ENCODE measurements around the gene EFR3B. TPM values are rescaled to one million over a fixed set of nuclear protein-coding genes. Genes with fewer than 3 reads are reported as not detected.
"Not testable (repeated sequence)": the region's sequence is repeated elsewhere in the genome, so short reads cannot be mapped to it uniquely, and the experiment has no call there.

The EFR3B gene
- total RNA-seq, 2 experiments from 2014 or later, result not detected

DNA sequence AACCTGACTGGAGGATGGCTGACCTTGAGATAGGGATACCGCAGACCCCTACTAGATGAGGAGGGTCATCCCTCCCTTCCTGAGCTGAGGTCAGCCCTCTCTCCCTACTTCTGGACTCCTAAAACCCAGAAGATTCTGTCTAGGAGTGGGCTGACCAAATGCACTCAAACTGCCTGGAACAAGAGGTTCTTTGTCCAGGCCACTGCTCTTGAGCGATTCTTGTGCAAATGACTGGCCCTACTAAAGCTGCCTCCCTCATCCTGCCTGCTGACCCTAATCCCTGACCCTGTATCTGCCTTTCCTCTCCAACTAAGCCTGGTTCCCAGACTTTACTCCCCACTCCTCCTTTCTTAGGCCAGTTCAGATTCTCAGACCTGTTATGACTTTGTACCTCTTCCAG is 56.2 kb downstream of the EFR3B start:
- no peaks in the 10 kb centered on the region for H3K36me3 ChIP-seq (ENCODE audit: insufficient read depth, low read length)

DNA sequence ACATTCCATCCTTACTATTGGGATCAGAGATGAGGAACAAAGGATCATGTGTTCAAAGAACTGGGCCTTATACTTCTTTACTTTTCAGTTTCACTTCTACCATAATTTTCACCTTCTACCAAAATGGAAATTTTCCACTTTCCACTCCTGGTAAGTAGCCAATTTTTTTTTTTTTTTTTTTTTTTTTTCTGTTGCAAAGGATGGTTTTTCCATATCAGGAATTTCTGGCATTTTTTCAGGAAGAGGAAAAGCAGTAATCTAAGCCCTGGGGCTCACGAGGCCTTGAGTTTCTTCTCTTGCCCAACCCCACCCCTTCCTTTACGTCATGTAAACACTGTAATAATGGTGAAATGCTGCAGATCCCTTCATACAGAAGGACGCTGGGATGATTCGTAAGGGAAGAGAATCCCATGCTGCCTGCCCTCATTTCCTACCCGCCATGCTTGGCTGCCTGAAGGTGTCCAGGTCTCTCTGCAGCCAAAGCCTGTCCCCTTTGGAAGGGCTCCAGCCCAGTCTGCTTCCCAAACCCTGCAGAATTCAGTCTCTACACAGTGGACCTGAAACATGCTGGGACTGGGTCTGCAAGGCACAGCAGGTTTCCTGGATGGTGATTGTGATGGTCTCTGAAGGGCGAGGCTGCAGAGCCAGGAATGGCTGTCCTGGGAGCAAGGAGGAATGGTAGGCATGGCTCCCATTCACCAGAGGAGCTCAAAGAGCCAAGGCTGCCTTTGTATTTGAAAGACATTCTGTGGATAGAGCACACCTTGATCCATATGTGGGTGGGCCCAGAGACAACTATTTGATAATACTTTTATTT is 57.0 kb downstream of the EFR3B start:
- Histone ChIP-seq H2AFZ (ENCODE audit: low read length) (no peak overlapping the region), H3K4me1 (ENCODE audit: insufficient read depth, low read length, poor library complexity, severe bottlenecking) (no peaks in the 10 kb centered on the region), H3K36me3 (ENCODE audit: insufficient read depth, low read length) (no peaks in the 10 kb centered on the region), H3K9me2 (ENCODE audit: insufficient read depth, low read length) (no peaks in the 10 kb centered on the region), H3K4me3 (ENCODE audit: low read depth, low read length, poor library complexity, severe bottlenecking) (no peak overlapping the region), H3K9me3 (ENCODE audit: low read length) (no peaks in the 10 kb centered on the region), H3K27ac (ENCODE audit: low read depth, low read length, poor library complexity, severe bottlenecking) (no peak overlapping the region), H3K79me2 (ENCODE audit: insufficient read depth, low read depth, low read length) (no peaks in the 10 kb centered on the region), H3K4me2 (ENCODE audit: low read length) (no peak overlapping the region), H4K20me1 (ENCODE audit: insufficient read depth, low read length) (no peaks in the 10 kb centered on the region)
- ChIA-PET POLR2A (interaction anchor here (0.6 to 1.1 kb wide), 5 partner anchors 8 to 358 kb away, joined by 3 to 4 read pairs (median 3); no protein-coding TSS in a partner anchor), CTCF (ENCODE audit: unreplicated experiment) (no interaction called here)
- intact Hi-C loops (cut with micrococcal nuclease; ENCODE audit: unreplicated experiment), result no loop called here
- no peak for DNase-seq (ENCODE audit: low spot score)
- TF ChIP-seq, protein P1, sequence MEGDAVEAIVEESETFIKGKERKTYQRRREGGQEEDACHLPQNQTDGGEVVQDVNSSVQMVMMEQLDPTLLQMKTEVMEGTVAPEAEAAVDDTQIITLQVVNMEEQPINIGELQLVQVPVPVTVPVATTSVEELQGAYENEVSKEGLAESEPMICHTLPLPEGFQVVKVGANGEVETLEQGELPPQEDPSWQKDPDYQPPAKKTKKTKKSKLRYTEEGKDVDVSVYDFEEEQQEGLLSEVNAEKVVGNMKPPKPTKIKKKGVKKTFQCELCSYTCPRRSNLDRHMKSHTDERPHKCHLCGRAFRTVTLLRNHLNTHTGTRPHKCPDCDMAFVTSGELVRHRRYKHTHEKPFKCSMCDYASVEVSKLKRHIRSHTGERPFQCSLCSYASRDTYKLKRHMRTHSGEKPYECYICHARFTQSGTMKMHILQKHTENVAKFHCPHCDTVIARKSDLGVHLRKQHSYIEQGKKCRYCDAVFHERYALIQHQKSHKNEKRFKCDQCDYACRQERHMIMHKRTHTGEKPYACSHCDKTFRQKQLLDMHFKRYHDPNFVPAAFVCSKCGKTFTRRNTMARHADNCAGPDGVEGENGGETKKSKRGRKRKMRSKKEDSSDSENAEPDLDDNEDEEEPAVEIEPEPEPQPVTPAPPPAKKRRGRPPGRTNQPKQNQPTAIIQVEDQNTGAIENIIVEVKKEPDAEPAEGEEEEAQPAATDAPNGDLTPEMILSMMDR (conservative IDR thresholded peaks at IDR 0.05; ENCODE audit: low read length), result no peak
- no peak for TF ChIP-seq EZH2phosphoT487 (IDR thresholded peaks at IDR 0.05; ENCODE audit: borderline replicate concordance, low read depth, low read length)
- BruUV-seq (replicated peaks), result no TSS peak

More for the DNA sequence above, 56.2 kb downstream of the EFR3B start:
- Histone ChIP-seq H2AFZ (ENCODE audit: low read length) (no peak overlapping the region), H4K20me1 (ENCODE audit: insufficient read depth, low read length) (no peaks in the 10 kb centered on the region), H3K4me3 (ENCODE audit: low read depth, low read length, poor library complexity, severe bottlenecking) (no peak overlapping the region), H3K79me2 (ENCODE audit: insufficient read depth, low read depth, low read length) (no peaks in the 10 kb centered on the region), H3K27ac (ENCODE audit: low read depth, low read length, poor library complexity, severe bottlenecking) (no peak overlapping the region), H3K4me2 (ENCODE audit: low read length) (no peak overlapping the region), H3K9me2 (ENCODE audit: insufficient read depth, low read length) (no peaks in the 10 kb centered on the region), H3K4me1 (ENCODE audit: insufficient read depth, low read length, poor library complexity, severe bottlenecking) (no peaks in the 10 kb centered on the region), H3K9me3 (ENCODE audit: low read length) (no peaks in the 10 kb centered on the region)
- BruUV-seq (replicated peaks), result no TSS peak
- CTCF ChIA-PET (ENCODE audit: unreplicated experiment), result no interaction called here
- DNase-seq (ENCODE audit: low spot score), result no peak
- no peak for TF ChIP-seq EZH2phosphoT487 (IDR thresholded peaks at IDR 0.05; ENCODE audit: borderline replicate concordance, low read depth, low read length)
- TF ChIP-seq, protein P1 (conservative IDR thresholded peaks at IDR 0.05; ENCODE audit: low read length), result no peak
- intact Hi-C loops (cut with micrococcal nuclease; ENCODE audit: unreplicated experiment), result no loop called here
- POLR2A ChIA-PET, result interaction anchor here (0.6 kb wide), 1 partner anchor 9 kb away, joined by 3 read pairs; no protein-coding TSS in a partner anchor

DNA sequence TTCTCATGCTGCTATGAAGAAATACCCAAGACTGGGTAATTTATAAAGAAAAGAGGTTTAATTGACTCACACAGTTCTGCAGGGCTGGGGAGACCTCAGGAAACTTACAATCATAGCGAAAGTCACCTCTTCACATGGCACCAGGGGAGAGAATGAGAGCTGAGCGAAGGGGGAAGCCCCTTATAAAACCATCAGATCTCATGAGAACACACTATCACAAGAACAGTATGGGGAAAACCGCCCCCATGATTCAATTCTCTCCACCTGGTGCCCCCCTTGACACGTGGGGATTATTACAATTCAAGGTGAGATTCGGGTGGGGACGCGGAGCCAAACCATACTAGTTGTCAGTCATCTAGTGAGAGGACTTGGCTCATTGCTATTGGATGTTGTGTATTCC is 60.5 kb downstream of the EFR3B start:
- POLR2A ChIA-PET; H4K20me1 ChIP-seq (ENCODE audit: insufficient read depth, low read length); H3K9me3 ChIP-seq (ENCODE audit: low read length); CTCF ChIA-PET (ENCODE audit: unreplicated experiment); H3K27ac ChIP-seq (ENCODE audit: low read depth, low read length, poor library complexity, severe bottlenecking); H3K79me2 ChIP-seq (ENCODE audit: insufficient read depth, low read depth, low read length); intact Hi-C loops (cut with micrococcal nuclease; ENCODE audit: unreplicated experiment); BruUV-seq (replicated peaks); H3K4me1 ChIP-seq (ENCODE audit: insufficient read depth, low read length, poor library complexity, severe bottlenecking); DNase-seq (ENCODE audit: low spot score); H3K4me2 ChIP-seq (ENCODE audit: low read length); H2AFZ ChIP-seq (ENCODE audit: low read length); H3K4me3 ChIP-seq (ENCODE audit: low read depth, low read length, poor library complexity, severe bottlenecking); H3K9me2 ChIP-seq (ENCODE audit: insufficient read depth, low read length); H3K36me3 ChIP-seq (ENCODE audit: insufficient read depth, low read length): not testable (repeated sequence)

Data from OCI-LY7 (cell line).